Measurements from ENCODE around the gene RGS17. TPM values are rescaled to one million over a fixed set of nuclear protein-coding genes. Genes with fewer than 3 reads are reported as not detected.

Gene RGS17
- total RNA-seq, 2 donors from 2014 or later, result 0.28 TPM; not detected in 1

GRCh38 chr6:152981219-152981618 lies 149.9 kb downstream of the RGS17 start:
- no peak for DNase-seq (ENCODE audit: low spot score)
- Histone ChIP-seq H3K9me3 (no peaks in the 10 kb centered on the region), H3K36me3 (no peaks in the 10 kb centered on the region), H3K27ac (no peak overlapping the region), H3K4me1 (peaks cover 0 to 25% of the 10 kb centered on the region in 2 donors), H3K27me3 (no peaks in the 10 kb centered on the region), H3K4me3 (no peak overlapping the region)
- no peak for TF ChIP-seq CTCF (IDR thresholded peaks at IDR 0.05)

GRCh38 chr6:152980656-152981055 lies 150.4 kb downstream of the RGS17 start:
- DNase-seq (ENCODE audit: low spot score), result no peak
- Histone ChIP-seq H3K27ac (no peak overlapping the region), H3K4me3 (no peak overlapping the region), H3K27me3 (no peaks in the 10 kb centered on the region), H3K36me3 (no peaks in the 10 kb centered on the region), H3K4me1 (peaks cover 0 to 25% of the 10 kb centered on the region in 2 donors), H3K9me3 (no peaks in the 10 kb centered on the region)
- TF ChIP-seq CTCF (IDR thresholded peaks at IDR 0.05), result no peak

- H3K4me1 ChIP-seq, result peaks cover 0 to 13% of the 10 kb centered on the region in 2 donors
- TF ChIP-seq CTCF (IDR thresholded peaks at IDR 0.05), result no peak
Observed at GRCh38 chr6:152979116-152979515, 152.0 kb downstream of the RGS17 start.

GRCh38 chr6:152978058-152978457 lies 153.0 kb downstream of the RGS17 start:
- no peak for TF ChIP-seq CTCF (IDR thresholded peaks at IDR 0.05)
- no peak for DNase-seq (ENCODE audit: low spot score)
- Histone ChIP-seq H3K4me1 (peaks cover 0 to 13% of the 10 kb centered on the region in 2 donors), H3K4me3 (no peak overlapping the region), H3K27me3 (no peaks in the 10 kb centered on the region), H3K27ac (no peak overlapping the region), H3K36me3 (peaks cover 12% of the 10 kb centered on the region), H3K9me3 (no peaks in the 10 kb centered on the region)

More at GRCh38 chr6:152979116-152979515, 152.0 kb downstream of the RGS17 start:
- Histone ChIP-seq H3K27me3 (no peaks in the 10 kb centered on the region), H3K36me3 (peaks cover 3% of the 10 kb centered on the region), H3K27ac (no peak overlapping the region), H3K9me3 (no peaks in the 10 kb centered on the region), H3K4me3 (no peak overlapping the region)
- DNase-seq (ENCODE audit: low spot score), result no peak

GRCh38 chr6:152977556-152977955 lies 153.5 kb downstream of the RGS17 start:
- TF ChIP-seq CTCF (IDR thresholded peaks at IDR 0.05), result no peak
- H3K27ac ChIP-seq, result no peak overlapping the region
- H3K4me3 ChIP-seq, result no peak overlapping the region
- DNase-seq (ENCODE audit: low spot score), result no peak
- H3K9me3 ChIP-seq, result no peaks in the 10 kb centered on the region
- peaks cover 0 to 11% of the 10 kb centered on the region in 2 donors for H3K4me1 ChIP-seq
- H3K27me3 ChIP-seq, result no peaks in the 10 kb centered on the region
- H3K36me3 ChIP-seq, result peaks cover 15% of the 10 kb centered on the region

GRCh38 chr6:152976749-152977148 lies 154.3 kb downstream of the RGS17 start:
- no peak overlapping the region for H3K4me3 ChIP-seq
- no peak for TF ChIP-seq CTCF (IDR thresholded peaks at IDR 0.05)
- no peak for DNase-seq (ENCODE audit: low spot score)
- peaks cover 16% of the 10 kb centered on the region for H3K36me3 ChIP-seq
- H3K27me3 ChIP-seq, result no peaks in the 10 kb centered on the region
- H3K9me3 ChIP-seq, result no peaks in the 10 kb centered on the region
- peaks cover 0 to 3% of the 10 kb centered on the region in 2 donors for H3K4me1 ChIP-seq
- H3K27ac ChIP-seq, result no peak overlapping the region
